Endothelial cell (in vitro differentiated cells): Measurements from ENCODE around the gene NSFL1C. TPM values are rescaled to one million over a fixed set of nuclear protein-coding genes. Genes with fewer than 3 reads are reported as not detected.

Source experiments
- DNase-seq: peaks from one replicate; pipeline ENCODE4 v3.0.0; 2021; ENCODE audit warnings: low spot score
- H3K27ac Mint-ChIP-seq: one replicate; pipeline ENCODE4 v1.8.0; 2021; ENCODE audit warnings: mixed read lengths, inconsistent platforms; ENCODE audit not compliant: unreplicated experiment
- H3K27me3 Mint-ChIP-seq: one replicate; pipeline ENCODE4 v1.8.0; 2021; ENCODE audit warnings: mild to moderate bottlenecking, moderate library complexity, mixed read lengths, inconsistent platforms; ENCODE audit not compliant: unreplicated experiment
- H3K36me3 Mint-ChIP-seq: one replicate; pipeline ENCODE4 v1.8.0; 2021; ENCODE audit warnings: mild to moderate bottlenecking, low read depth, mixed read lengths, inconsistent platforms; ENCODE audit not compliant: unreplicated experiment
- H3K4me1 Mint-ChIP-seq: one replicate; pipeline ENCODE4 v1.8.0; 2021; ENCODE audit warnings: mild to moderate bottlenecking, mixed read lengths, inconsistent platforms; ENCODE audit not compliant: unreplicated experiment
- H3K4me3 Mint-ChIP-seq: one replicate; pipeline ENCODE4 v1.8.0; 2021; ENCODE audit warnings: mild to moderate bottlenecking, mixed read lengths, inconsistent platforms; ENCODE audit not compliant: unreplicated experiment
- H3K9me3 Mint-ChIP-seq: one replicate; pipeline ENCODE4 v1.8.0; 2021; ENCODE audit warnings: mixed read lengths, inconsistent platforms; ENCODE audit not compliant: unreplicated experiment
- total RNA-seq: library from RNA; stranded (reverse); fragmentation: NEBNext Ultra II Directional; extraction: Animal tissue kit (Norgen Biotek cat#: 25700); gene quantifications from one replicate; pipeline ENCODE4 v1.2.1, GENCODE V29; 2021; ENCODE audit not compliant: unreplicated experiment
- TF ChIP-seq, protein P1 (sequence below): fragments of 200-600 bp; sonication (generic); IDR thresholded peaks from one replicate; pipeline ENCODE4 v1.5.0; 2021; ENCODE audit warnings: antibody characterized with exemption; ENCODE audit not compliant: unreplicated experiment

Gene NSFL1C
- total RNA-seq, 1 donor from 2014 or later: 104 TPM

DNA sequence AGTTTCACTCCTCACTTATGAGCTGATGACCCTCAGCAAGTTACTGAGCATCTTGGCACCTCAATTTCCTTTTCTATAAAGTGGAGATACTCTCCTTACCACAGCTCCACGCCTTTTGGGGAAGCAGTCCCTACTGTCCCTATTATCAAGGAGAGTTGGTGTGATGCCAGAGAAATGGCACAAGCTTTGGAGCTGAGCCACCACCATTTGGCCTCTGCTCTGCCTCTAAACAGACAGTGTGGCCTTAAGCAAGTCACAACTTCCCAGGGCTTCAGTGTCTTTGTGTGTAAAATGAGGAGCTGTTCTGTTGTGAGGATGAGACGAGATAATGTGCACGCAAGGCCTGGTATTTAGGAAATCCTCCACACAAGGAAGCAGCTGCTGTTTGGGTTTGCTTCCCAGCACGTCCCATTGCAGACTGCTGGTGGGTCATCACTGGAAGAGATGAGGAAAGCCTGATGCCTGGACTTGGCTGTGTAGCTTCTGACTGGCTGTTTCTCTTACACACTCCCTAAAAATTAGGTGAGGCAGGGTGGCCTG, 18.5 kb downstream of the NSFL1C start:
- Mint-ChIP-seq H3K27me3 (peaks cover 3% of the 10 kb centered on the region), H3K27ac (no peak overlapping the region), H3K9me3 (peaks cover 10% of the 10 kb centered on the region), H3K4me3 (no peak overlapping the region), H3K36me3 (peaks cover 76% of the 10 kb centered on the region), H3K4me1 (no peaks in the 10 kb centered on the region)
- TF ChIP-seq, protein P1, sequence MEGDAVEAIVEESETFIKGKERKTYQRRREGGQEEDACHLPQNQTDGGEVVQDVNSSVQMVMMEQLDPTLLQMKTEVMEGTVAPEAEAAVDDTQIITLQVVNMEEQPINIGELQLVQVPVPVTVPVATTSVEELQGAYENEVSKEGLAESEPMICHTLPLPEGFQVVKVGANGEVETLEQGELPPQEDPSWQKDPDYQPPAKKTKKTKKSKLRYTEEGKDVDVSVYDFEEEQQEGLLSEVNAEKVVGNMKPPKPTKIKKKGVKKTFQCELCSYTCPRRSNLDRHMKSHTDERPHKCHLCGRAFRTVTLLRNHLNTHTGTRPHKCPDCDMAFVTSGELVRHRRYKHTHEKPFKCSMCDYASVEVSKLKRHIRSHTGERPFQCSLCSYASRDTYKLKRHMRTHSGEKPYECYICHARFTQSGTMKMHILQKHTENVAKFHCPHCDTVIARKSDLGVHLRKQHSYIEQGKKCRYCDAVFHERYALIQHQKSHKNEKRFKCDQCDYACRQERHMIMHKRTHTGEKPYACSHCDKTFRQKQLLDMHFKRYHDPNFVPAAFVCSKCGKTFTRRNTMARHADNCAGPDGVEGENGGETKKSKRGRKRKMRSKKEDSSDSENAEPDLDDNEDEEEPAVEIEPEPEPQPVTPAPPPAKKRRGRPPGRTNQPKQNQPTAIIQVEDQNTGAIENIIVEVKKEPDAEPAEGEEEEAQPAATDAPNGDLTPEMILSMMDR: no peak
- no peak for DNase-seq

DNA sequence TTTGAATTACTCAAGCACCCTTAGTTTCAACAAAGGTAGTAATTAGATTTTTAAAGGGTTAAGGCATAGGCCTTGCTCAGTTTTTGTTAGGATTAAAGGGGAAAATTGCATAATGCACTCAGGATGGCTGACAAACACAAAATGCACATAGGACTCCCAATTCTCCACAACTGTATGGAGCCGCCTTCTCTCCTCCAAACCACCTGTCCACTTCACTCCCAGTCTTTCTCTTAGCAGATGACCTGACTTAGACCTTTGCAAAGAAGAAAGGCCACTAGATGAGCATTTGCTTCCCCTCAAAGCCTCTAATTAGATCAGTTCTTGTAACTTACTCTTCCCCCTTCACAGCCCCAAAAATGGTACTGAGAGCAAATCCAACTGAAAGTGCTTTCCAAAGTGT, 20.1 kb downstream of the NSFL1C start:
- Mint-ChIP-seq H3K9me3 (peaks cover 6% of the 10 kb centered on the region), H3K4me3 (no peak overlapping the region), H3K4me1 (no peaks in the 10 kb centered on the region), H3K27me3 (peaks cover 3% of the 10 kb centered on the region), H3K36me3 (peaks cover 75% of the 10 kb centered on the region), H3K27ac (no peak overlapping the region)
- DNase-seq: no peak
- TF ChIP-seq, protein P1: no peak

DNA sequence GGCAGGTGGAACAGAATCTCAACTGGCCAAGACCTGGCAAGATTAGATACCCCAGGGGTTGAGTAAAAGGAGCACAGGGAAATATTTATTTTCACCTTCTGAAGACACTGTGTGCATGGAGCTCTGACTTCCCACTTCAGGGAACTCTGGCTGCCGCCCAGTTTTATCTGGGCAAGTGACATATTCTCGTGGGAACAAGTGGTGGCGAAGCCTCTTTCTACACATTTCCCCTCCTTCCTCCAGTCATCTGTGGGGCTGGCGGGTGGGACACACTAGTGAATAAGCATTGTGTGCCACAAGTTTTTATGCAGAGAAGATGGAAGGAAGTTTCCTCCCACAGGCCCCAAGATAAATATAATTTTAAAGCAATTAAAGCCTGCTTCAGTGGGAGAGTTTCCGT, 23.6 kb downstream of the NSFL1C start:
- peak overlapping the region; percentile 74 for H3K4me3 Mint-ChIP-seq
- peaks cover 1% of the 10 kb centered on the region for H3K27me3 Mint-ChIP-seq
- H3K27ac Mint-ChIP-seq: no peak overlapping the region
- H3K4me1 Mint-ChIP-seq: peaks cover 7% of the 10 kb centered on the region
- no peak for DNase-seq
- H3K9me3 Mint-ChIP-seq: no peaks in the 10 kb centered on the region
- TF ChIP-seq, protein P1: no peak
- H3K36me3 Mint-ChIP-seq: peaks cover 61% of the 10 kb centered on the region

DNA sequence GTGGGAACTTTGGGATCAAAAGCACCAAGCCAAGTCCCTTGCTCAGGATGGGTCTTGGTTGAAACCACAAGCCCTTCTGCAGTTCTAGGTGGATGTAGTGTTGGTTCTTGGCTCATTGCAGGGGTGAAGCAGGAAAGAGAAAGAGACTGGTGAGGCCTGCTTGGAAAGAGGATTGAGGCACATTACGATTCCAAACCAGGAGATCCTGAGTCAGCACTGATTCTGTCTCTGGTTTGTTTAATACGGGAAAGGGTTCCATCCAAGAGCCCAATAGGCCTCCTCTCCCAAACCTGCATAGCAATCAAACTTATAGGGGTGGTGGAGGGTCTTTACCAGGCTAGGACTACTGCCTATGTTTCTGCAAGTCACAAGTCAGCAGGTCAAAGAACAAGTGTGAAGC, 24.3 kb downstream of the NSFL1C start:
- Mint-ChIP-seq H3K4me1 (peaks cover 13% of the 10 kb centered on the region), H3K27ac (no peak overlapping the region), H3K4me3 (peak overlapping the region; percentile 16), H3K27me3 (peaks cover 1% of the 10 kb centered on the region), H3K36me3 (peaks cover 53% of the 10 kb centered on the region), H3K9me3 (no peaks in the 10 kb centered on the region)
- TF ChIP-seq, protein P1: no peak
- no peak for DNase-seq

DNA sequence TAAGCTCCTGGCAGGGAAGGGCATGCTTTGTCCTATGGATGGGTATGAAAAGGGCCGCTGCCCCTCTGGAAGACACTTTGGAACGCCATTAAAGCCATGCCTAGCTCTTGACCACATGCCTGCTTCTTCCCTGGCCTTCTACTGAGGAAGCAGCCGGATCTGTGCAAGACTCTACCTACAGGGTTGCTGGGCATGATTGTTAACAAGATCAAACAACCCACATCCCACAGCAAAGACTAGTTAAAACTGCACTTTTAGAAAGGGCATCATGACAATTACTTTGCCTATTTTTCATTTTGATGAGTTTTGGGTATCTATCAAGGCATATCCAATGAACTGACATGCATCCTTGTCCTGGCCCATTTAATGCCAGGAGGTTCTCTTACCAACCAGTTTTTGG, 25.5 kb downstream of the NSFL1C start:
- no peaks in the 10 kb centered on the region for H3K9me3 Mint-ChIP-seq
- TF ChIP-seq, protein P1: no peak
- no peak overlapping the region for H3K4me3 Mint-ChIP-seq
- H3K27ac Mint-ChIP-seq: no peak overlapping the region
- peaks cover 15% of the 10 kb centered on the region for H3K4me1 Mint-ChIP-seq
- peaks cover 45% of the 10 kb centered on the region for H3K36me3 Mint-ChIP-seq
- peaks cover 3% of the 10 kb centered on the region for H3K27me3 Mint-ChIP-seq
- DNase-seq: no peak
